Measurements from ENCODE around the gene PRCC. TPM values are rescaled to one million over a fixed set of nuclear protein-coding genes. Genes with fewer than 3 reads are reported as not detected.

The PRCC gene
- total and polyA plus RNA-seq, 2 of the 13 experiments (the other 11 are each of a cell fraction or from before 2014, with no cell fraction given), result 24.2 to 40.5 TPM

DNA sequence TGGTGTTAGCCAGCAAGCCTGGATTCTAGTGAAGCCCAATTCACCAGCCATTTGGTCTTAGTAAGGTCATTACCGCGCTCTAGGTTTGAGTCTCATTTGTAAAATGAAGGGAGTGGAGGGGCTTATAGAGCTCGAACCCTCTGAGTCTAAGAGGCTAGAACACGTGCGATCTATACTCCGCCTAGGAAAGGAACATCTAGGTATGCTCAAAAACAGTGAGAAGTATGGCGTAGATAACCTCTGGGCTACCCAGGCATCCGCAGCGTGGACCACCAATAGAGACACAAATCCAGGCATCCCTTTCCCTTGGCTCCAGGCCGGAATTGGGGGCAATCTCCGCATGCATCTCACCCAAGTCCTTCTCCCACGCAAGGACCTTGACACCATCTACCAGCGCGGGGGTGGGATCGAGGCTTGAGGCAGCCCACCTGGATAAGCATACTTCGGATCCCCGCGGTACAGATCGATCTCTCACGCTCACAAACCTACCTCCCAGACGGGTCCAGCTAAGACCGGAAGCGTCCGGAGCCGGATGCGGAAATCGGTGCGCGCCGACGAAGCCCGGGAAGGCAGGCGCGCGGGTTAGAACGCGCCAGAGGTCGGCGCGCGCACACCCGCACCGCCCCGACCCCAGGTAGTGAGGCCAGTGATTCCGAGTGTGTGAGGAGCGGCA is 39.3 kb upstream of the PRCC start, which contains the start of gene METTL25B (continued):
- TF ChIP-seq, protein P1, sequence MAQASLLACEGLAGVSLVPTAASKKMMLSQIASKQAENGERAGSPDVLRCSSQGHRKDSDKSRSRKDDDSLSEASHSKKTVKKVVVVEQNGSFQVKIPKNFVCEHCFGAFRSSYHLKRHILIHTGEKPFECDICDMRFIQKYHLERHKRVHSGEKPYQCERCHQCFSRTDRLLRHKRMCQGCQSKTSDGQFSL (CRISPR knock-in tag; IDR thresholded peaks at IDR 0.05), result peak; percentile 42; the same call in 1 of the 2 replicates
- TF ChIP-seq NAIF1 (CRISPR knock-in tag; IDR thresholded peaks at IDR 0.05; ENCODE audit: borderline replicate concordance), result 0 out of 2 replicates have a peak, but pooled peaks have one; percentile 26
- no peak for TF ChIP-seq U2AF2 (IDR thresholded peaks at IDR 0.05; ENCODE audit: low read depth, low read length)
- peak; percentile 88 for TF ChIP-seq RBFOX2 (IDR thresholded peaks at IDR 0.05; ENCODE audit: low read depth, low read length)
- peak; percentile 27; the same call in 1 of the 2 replicates for TF ChIP-seq NR2F2 (IDR thresholded peaks at IDR 0.05; ENCODE audit: borderline replicate concordance, low read depth)
- 0 out of 2 replicates have a peak, but pooled peaks have one; percentile 3 for TF ChIP-seq HIVEP1 (CRISPR knock-in tag; IDR thresholded peaks at IDR 0.05)
- 0 out of 2 replicates have a peak, but pooled peaks have one; percentile 15 for TF ChIP-seq ZNF430 (CRISPR knock-in tag; IDR thresholded peaks at IDR 0.05)
- peak; percentile 73 for TF ChIP-seq POLR2AphosphoS5 (IDR thresholded peaks at IDR 0.05; ENCODE audit: low read depth, low read length)
- TF ChIP-seq ETV6 (CRISPR knock-in tag; conservative IDR thresholded peaks at IDR 0.05), result peak; percentile 22; the same call in 1 of the 2 replicates
- TF ChIP-seq REPIN1 (CRISPR knock-in tag; IDR thresholded peaks at IDR 0.05; ENCODE audit: borderline replicate concordance, low read depth), result peak; percentile 44; the same call in 1 of the 2 replicates
- TF ChIP-seq ZSCAN30 (CRISPR knock-in tag; IDR thresholded peaks at IDR 0.05), result 0 out of 2 replicates have a peak, but pooled peaks have one; percentile 18
- TF ChIP-seq, protein P2, sequence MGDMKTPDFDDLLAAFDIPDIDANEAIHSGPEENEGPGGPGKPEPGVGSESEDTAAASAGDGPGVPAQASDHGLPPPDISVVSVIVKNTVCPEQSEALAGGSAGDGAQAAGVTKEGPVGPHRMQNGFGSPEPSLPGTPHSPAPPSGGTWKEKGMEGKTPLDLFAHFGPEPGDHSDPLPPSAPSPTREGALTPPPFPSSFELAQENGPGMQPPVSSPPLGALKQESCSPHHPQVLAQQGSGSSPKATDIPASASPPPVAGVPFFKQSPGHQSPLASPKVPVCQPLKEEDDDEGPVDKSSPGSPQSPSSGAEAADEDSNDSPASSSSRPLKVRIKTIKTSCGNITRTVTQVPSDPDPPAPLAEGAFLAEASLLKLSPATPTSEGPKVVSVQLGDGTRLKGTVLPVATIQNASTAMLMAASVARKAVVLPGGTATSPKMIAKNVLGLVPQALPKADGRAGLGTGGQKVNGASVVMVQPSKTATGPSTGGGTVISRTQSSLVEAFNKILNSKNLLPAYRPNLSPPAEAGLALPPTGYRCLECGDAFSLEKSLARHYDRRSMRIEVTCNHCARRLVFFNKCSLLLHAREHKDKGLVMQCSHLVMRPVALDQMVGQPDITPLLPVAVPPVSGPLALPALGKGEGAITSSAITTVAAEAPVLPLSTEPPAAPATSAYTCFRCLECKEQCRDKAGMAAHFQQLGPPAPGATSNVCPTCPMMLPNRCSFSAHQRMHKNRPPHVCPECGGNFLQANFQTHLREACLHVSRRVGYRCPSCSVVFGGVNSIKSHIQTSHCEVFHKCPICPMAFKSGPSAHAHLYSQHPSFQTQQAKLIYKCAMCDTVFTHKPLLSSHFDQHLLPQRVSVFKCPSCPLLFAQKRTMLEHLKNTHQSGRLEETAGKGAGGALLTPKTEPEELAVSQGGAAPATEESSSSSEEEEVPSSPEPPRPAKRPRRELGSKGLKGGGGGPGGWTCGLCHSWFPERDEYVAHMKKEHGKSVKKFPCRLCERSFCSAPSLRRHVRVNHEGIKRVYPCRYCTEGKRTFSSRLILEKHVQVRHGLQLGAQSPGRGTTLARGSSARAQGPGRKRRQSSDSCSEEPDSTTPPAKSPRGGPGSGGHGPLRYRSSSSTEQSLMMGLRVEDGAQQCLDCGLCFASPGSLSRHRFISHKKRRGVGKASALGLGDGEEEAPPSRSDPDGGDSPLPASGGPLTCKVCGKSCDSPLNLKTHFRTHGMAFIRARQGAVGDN (CRISPR knock-in tag; IDR thresholded peaks at IDR 0.05), result peak; percentile 70
- TF ChIP-seq ETV5 (CRISPR knock-in tag; IDR thresholded peaks at IDR 0.05; ENCODE audit: borderline replicate concordance), result peak; percentile 58; the same call in 1 of the 2 replicates
- TF ChIP-seq, protein P3, sequence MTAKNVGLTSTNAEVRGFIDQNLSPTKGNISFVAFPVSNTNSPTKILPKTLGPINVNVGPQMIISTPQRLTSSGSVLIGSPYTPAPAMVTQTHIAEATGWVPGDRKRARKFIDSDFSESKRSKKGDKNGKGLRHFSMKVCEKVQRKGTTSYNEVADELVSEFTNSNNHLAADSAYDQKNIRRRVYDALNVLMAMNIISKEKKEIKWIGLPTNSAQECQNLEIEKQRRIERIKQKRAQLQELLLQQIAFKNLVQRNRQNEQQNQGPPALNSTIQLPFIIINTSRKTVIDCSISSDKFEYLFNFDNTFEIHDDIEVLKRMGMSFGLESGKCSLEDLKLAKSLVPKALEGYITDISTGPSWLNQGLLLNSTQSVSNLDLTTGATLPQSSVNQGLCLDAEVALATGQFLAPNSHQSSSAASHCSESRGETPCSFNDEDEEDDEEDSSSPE (CRISPR knock-in tag; IDR thresholded peaks at IDR 0.05), result peak; percentile 82
- no peak; the same call in 1 of the 2 replicates for TF ChIP-seq SP4 (CRISPR knock-in tag; IDR thresholded peaks at IDR 0.05)
- TF ChIP-seq ZNF883 (CRISPR knock-in tag; IDR thresholded peaks at IDR 0.05; ENCODE audit: not compliant biosample characterization), result peak; percentile 43
- TF ChIP-seq, protein P4, sequence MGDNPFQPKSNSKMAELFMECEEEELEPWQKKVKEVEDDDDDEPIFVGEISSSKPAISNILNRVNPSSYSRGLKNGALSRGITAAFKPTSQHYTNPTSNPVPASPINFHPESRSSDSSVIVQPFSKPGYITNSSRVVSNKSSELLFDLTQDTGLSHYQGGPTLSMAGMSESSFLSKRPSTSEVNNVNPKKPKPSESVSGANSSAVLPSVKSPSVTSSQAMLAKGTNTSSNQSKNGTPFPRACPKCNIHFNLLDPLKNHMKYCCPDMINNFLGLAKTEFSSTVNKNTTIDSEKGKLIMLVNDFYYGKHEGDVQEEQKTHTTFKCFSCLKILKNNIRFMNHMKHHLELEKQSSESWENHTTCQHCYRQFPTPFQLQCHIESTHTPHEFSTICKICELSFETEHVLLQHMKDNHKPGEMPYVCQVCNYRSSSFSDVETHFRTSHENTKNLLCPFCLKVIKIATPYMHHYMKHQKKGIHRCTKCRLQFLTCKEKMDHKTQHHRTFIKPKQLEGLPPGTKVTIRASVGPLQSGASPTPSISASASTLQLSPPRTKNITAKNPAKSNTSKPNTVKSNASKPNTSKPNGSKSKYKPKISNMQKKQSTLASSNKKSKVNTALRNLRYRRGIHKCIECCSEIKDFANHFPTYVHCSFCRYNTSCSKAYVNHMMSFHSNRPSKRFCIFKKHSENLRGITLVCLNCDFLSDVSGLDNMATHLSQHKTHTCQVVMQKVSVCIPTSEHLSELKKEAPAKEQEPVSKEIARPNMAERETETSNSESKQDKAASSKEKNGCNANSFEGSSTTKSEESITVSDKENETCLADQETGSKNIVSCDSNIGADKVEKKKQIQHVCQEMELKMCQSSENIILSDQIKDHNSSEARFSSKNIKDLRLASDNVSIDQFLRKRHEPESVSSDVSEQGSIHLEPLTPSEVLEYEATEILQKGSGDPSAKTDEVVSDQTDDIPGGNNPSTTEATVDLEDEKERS (CRISPR knock-in tag; IDR thresholded peaks at IDR 0.05), result 0 out of 2 replicates have a peak, but pooled peaks have one; percentile 19
- TF ChIP-seq, protein P5, sequence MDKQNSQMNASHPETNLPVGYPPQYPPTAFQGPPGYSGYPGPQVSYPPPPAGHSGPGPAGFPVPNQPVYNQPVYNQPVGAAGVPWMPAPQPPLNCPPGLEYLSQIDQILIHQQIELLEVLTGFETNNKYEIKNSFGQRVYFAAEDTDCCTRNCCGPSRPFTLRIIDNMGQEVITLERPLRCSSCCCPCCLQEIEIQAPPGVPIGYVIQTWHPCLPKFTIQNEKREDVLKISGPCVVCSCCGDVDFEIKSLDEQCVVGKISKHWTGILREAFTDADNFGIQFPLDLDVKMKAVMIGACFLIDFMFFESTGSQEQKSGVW (CRISPR knock-in tag; IDR thresholded peaks at IDR 0.05; ENCODE audit: borderline replicate concordance), result no peak
